Stimulated activated CD4-positive, alpha-beta T cell treated with anti-CD3 and anti-CD28 coated beads, Interleukin-15, amount 100 ng/mL, for 48 hours (primary cell): ENCODE results near the gene BTF3L4.

Source experiments
- DNase-seq, 2 donors: peaks; one replicate each; pipeline ENCODE4 v3.0.0-alpha.2; 2020; ENCODE audit warnings: low read depth in 2 of 2

BTF3L4 gene

DNA sequence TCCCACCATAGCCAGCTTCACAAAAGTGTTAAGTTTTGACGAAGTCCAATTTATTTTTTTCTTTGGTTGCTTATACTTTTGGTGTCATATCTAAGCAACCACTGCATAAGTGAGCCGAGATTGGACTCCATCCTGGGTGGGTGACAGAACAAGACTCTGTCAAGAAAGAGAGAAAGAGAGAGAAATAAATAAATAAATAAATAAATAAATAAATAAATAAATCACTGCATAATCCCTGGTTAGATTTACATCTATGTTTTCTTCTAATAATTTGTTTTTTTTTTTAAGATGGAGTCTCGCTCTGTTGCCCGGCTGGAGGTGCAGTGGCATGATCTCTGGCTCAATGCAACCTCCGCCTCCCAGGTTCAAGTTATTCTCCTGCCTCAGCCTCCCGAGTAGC lies 67.5 kb downstream of the BTF3L4 start:
- DNase-seq, result no peak

DNA sequence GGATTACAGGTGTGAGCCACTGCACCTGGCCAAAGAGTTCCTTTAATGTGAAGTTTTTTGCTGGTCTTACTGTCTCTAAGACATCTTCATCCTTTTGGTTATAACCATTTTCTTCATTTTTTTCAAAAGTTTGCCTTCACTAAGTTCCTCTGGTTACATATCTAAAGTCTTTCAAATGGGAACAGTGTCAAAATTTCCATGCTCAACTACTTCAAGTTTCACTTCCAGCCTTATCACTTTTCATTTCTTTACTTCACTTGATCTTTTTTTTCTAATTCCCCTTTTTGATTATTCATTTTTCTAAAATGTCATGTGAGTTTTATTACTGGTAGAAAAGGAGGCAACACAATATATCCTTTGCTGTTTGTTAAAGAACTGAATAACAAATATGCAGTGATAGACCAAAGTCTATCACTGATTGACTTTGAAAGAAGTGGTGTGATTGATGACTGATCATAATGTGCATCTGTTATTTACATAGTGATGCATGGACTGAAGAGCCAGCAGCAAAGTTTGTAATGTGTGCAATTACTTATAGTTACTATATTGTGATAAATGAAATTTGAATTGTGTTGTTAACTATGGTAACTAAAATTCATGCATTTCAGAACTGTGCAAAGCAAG lies 69.8 kb downstream of the BTF3L4 start:
- no peak for DNase-seq

DNA sequence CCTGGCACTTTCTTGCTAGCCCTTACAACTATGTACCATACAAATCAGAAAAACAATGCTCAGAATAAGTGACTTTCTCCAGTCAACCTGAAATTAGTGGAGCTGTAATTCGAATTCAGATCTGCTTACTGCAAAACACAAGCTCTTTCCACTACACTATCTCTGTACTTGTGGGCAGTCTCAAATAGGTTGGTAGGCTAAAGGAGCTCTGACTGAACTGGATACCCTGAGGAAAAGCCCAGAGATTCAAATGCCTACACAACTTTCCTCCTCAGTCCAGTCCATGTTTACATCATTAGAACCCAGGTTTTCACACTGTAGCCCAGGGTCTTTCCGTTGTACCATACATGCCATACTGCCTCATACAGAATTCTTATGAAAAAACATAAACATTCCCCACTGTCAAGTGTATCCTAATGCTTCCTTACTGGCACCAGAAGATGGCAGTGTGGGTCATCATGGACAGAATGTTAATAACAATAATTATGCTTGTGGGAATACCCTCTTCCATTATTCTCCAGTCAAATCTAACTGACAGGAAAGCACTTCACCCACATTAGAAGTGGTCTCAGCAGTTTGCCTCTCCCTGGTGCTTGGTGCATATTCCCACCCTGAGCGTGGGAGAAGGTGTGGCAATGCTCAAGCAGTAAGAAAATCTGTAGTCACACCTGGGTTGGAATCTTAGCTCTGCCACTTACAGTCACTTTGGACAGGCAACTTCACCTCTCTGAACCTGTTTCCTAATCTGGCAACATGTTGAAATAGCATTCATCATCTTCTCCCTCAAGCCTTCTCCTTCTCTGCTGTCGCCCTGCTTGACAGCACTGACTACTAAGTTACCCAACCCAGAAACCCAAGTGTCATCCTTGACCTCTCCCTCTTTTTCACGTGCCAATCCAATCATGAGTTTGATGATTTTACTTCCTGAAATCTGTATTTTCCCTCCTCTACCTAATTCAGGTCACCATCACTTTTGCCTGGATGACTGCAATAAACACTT lies 71.4 kb downstream of the BTF3L4 start:
- no peak for DNase-seq

DNA sequence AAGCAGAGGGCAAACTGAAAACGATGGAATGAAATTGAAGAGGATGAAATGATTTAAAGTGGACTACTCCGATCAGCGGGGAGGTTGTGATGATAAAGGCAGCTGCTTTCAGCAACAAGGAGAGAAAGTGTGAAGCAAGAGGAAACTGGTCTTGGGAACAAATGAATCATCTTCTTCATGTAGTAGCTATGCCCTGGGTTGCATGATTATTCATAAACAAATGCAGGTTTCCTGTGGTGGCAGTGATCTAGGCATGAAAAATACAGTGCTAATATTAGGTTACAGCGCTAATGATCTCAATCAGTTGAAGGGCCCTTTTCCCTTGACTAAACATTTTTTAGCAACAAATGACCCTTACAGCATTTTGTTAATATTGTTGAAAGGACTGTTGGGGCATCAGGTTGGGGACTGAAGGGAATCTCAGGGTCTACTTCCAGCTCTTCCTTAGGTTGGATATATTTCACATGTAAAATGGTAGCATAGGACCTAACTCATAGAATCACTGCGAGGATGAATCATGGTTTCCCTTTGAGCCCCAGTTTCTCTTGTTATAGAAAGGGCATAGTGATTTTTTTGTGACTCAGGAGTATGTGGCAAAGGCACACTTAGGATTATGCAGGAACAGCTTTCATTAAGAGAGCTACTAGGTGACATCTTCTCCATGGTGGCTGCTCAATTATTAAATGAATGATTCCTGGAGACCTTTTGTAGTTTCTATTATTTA lies 83.9 kb downstream of the BTF3L4 start:
- peak in 1 of 2 donors; percentile 8 for DNase-seq
